Duodenal mucosa (tissue), 2 donors: ENCODE measurements around the gene PNPLA8.

ENCODE experiments used
- H3K27ac ChIP-seq: one replicate; pipeline ENCODE4 v1.7.0; 2013; ENCODE audit warnings: low read depth, low read length
- H3K27me3 ChIP-seq, 2 donors: one replicate each; pipeline ENCODE4 v1.7.0; 2013; ENCODE audit warnings: low read length in 2 of 2, control low read depth in 1 of 2; ENCODE audit not compliant: insufficient read depth in 2 of 2, control insufficient read depth in 1 of 2
- H3K36me3 ChIP-seq, 2 donors: one replicate each; pipeline ENCODE4 v1.7.0; 2013; ENCODE audit warnings: low read length in 2 of 2, control low read depth in 1 of 2; ENCODE audit not compliant: insufficient read depth in 2 of 2, control insufficient read depth in 1 of 2
- H3K4me1 ChIP-seq, 2 donors: one replicate each; pipeline ENCODE4 v1.7.0; 2013; ENCODE audit warnings: low read length in 2 of 2, control low read depth in 1 of 2; ENCODE audit not compliant: insufficient read depth in 2 of 2, control insufficient read depth in 1 of 2
- H3K4me3 ChIP-seq, 2 donors: one replicate each; pipeline ENCODE4 v1.7.0; 2013; ENCODE audit warnings: low read length in 2 of 2, low read depth in 1 of 2
- H3K9ac ChIP-seq, 2 donors: one replicate each; pipeline ENCODE4 v1.7.0; 2013; ENCODE audit warnings: low read length in 2 of 2, low read depth in 1 of 2
- H3K9me3 ChIP-seq, 2 donors: one replicate each; pipeline ENCODE4 v1.7.0; 2013; ENCODE audit warnings: low read length in 2 of 2, control low read depth in 1 of 2; ENCODE audit not compliant: control insufficient read depth in 1 of 2

PNPLA8 gene

GRCh38 chr7:108431099-108431498, 94.8 kb downstream of the PNPLA8 start:
- no peak overlapping the region for H3K9ac ChIP-seq
- no peak overlapping the region for H3K27ac ChIP-seq
- H3K9me3 ChIP-seq, result no peaks in the 10 kb centered on the region
- no peak overlapping the region for H3K4me3 ChIP-seq
- H3K27me3 ChIP-seq, result no peaks in the 10 kb centered on the region
- no peaks in the 10 kb centered on the region for H3K36me3 ChIP-seq
- H3K4me1 ChIP-seq, result no peaks in the 10 kb centered on the region

- Histone ChIP-seq H3K9me3 (no peaks in the 10 kb centered on the region), H3K9ac (no peak overlapping the region), H3K4me3 (no peak overlapping the region), H3K36me3 (no peaks in the 10 kb centered on the region), H3K27me3 (no peaks in the 10 kb centered on the region), H3K27ac (no peak overlapping the region), H3K4me1 (no peaks in the 10 kb centered on the region)
These were observed 95.3 kb downstream of the PNPLA8 start for GRCh38 chr7:108430664-108431063.

GRCh38 chr7:108427766-108428165, 98.2 kb downstream of the PNPLA8 start:
- no peak overlapping the region for H3K4me3 ChIP-seq
- no peaks in the 10 kb centered on the region for H3K9me3 ChIP-seq
- H3K27ac ChIP-seq, result no peak overlapping the region
- no peaks in the 10 kb centered on the region for H3K4me1 ChIP-seq
- no peak overlapping the region for H3K9ac ChIP-seq
- H3K36me3 ChIP-seq, result no peaks in the 10 kb centered on the region
- H3K27me3 ChIP-seq, result no peaks in the 10 kb centered on the region

GRCh38 chr7:108425714-108426275, 100.1 kb downstream of the PNPLA8 start:
- H3K4me1 ChIP-seq, result no peaks in the 10 kb centered on the region
- no peaks in the 10 kb centered on the region for H3K27me3 ChIP-seq
- no peaks in the 10 kb centered on the region for H3K9me3 ChIP-seq
- H3K36me3 ChIP-seq, result no peaks in the 10 kb centered on the region
- H3K4me3 ChIP-seq, result no peak overlapping the region
- H3K27ac ChIP-seq, result no peak overlapping the region
- no peak overlapping the region for H3K9ac ChIP-seq

GRCh38 chr7:108424013-108424412, 101.9 kb downstream of the PNPLA8 start:
- Histone ChIP-seq H3K27me3 (no peaks in the 10 kb centered on the region), H3K27ac (no peak overlapping the region), H3K9me3 (no peaks in the 10 kb centered on the region), H3K9ac (no peak overlapping the region), H3K4me3 (no peak overlapping the region), H3K36me3 (no peaks in the 10 kb centered on the region), H3K4me1 (no peaks in the 10 kb centered on the region)

- Histone ChIP-seq H3K36me3 (no peaks in the 10 kb centered on the region), H3K4me3 (no peak overlapping the region), H3K9ac (no peak overlapping the region), H3K27me3 (no peaks in the 10 kb centered on the region), H3K4me1 (no peaks in the 10 kb centered on the region), H3K9me3 (no peaks in the 10 kb centered on the region), H3K27ac (no peak overlapping the region)
These were observed 102.6 kb downstream of the PNPLA8 start for GRCh38 chr7:108423089-108423989.

GRCh38 chr7:108421720-108422331, 104.1 kb downstream of the PNPLA8 start:
- no peak overlapping the region for H3K27ac ChIP-seq
- H3K9ac ChIP-seq, result no peak overlapping the region
- H3K9me3 ChIP-seq, result no peaks in the 10 kb centered on the region
- H3K27me3 ChIP-seq, result no peaks in the 10 kb centered on the region
- H3K4me1 ChIP-seq, result no peaks in the 10 kb centered on the region
- no peaks in the 10 kb centered on the region for H3K36me3 ChIP-seq
- no peak overlapping the region for H3K4me3 ChIP-seq
